HepG2 (cell line): ENCODE measurements around the gene MFSD12. TPM values are rescaled to one million over a fixed set of nuclear protein-coding genes. Genes with fewer than 3 reads are reported as not detected.

Source experiments
- ELF1 ChIP-seq: sonication (generic); formaldehyde crosslinking; IDR thresholded peaks from 2 replicates; pipeline ENCODE4 v1.4.0; 2020; ENCODE audit warnings: missing genetic modification reagents
- KDM5B ChIP-seq: sonication (generic); formaldehyde crosslinking; IDR thresholded peaks from 2 replicates; pipeline ENCODE4 v1.4.0; 2020; ENCODE audit warnings: missing genetic modification reagents, mild to moderate bottlenecking, borderline replicate concordance
- KLF13 ChIP-seq: sonication (generic); formaldehyde crosslinking; IDR thresholded peaks from 2 replicates; pipeline ENCODE4 v1.4.0; 2020; ENCODE audit warnings: mild to moderate bottlenecking, missing genetic modification reagents
- KLF16 ChIP-seq, 2 experiments: sonication (generic) in 1 of 2; formaldehyde crosslinking in 1 of 2; IDR thresholded peaks; 2 replicates each; pipeline versions ENCODE4 v1.6.1 to v1.8.0; 2016 to 2023; ENCODE audit warnings: missing genetic modification reagents in 2 of 2, missing compliant biosample characterization in 1 of 2
- MED1 ChIP-seq: sonication (generic); formaldehyde crosslinking; IDR thresholded peaks from 2 replicates; pipeline ENCODE4 v1.4.0; 2020; ENCODE audit warnings: missing genetic modification reagents
- MLLT10 ChIP-seq: sonication (generic); formaldehyde crosslinking; IDR thresholded peaks from 2 replicates; pipeline ENCODE4 v1.4.0; 2020; ENCODE audit warnings: missing genetic modification reagents
- REPIN1 ChIP-seq: sonication (generic); formaldehyde crosslinking; IDR thresholded peaks from 2 replicates; pipeline ENCODE4 v1.8.0; 2022; ENCODE audit warnings: missing genetic modification reagents, low read depth, mild to moderate bottlenecking, borderline replicate concordance
- SNAPC5 ChIP-seq: sonication (generic); formaldehyde crosslinking; IDR thresholded peaks from 2 replicates; pipeline ENCODE4 v1.8.1; 2023; ENCODE audit warnings: mild to moderate bottlenecking, missing genetic modification reagents, borderline replicate concordance
- STAT6 ChIP-seq: sonication (generic); formaldehyde crosslinking; IDR thresholded peaks from 2 replicates; pipeline ENCODE4 v1.4.0; 2020; ENCODE audit warnings: missing genetic modification reagents, mild to moderate bottlenecking, borderline replicate concordance
- ZNF547 ChIP-seq: sonication (generic); formaldehyde crosslinking; IDR thresholded peaks from 2 replicates; pipeline ENCODE4 v1.5.1; 2020; ENCODE audit warnings: mild to moderate bottlenecking, missing genetic modification reagents
- ZNF567 ChIP-seq: sonication (generic); formaldehyde crosslinking; IDR thresholded peaks from 2 replicates; pipeline ENCODE4 v1.8.1; 2023; ENCODE audit warnings: mild to moderate bottlenecking, missing genetic modification reagents, borderline replicate concordance
- polyA plus RNA-seq, 8 experiments: library from polyadenylated mRNA; depleted of rRNA in 3 of 8; stranded (reverse) in 7 of 8; unstranded in 1 of 8; fragments of >200 nt; fragmentation: Illumina TruSeq in 4 of 8; extraction: Trizol in 4 of 8; gene quantifications; 2 replicates each; pipeline versions ENCODE4 v1.2.1 to v1.2.3, GENCODE V29; 2011 to 2016; ENCODE audit warnings: low read depth in 4 of 8, missing spikeins in 1 of 8, mixed read lengths in 1 of 8; ENCODE audit not compliant: insufficient read depth in 1 of 8
- total RNA-seq, 5 experiments: library from RNA; depleted of rRNA; stranded (reverse); fragments of >200 nt; fragmentation: Illumina TruSeq; extraction: Trizol; gene quantifications; 2 replicates each; pipeline ENCODE4 v1.2.3, GENCODE V29; 2016; ENCODE audit warnings: low read depth in 1 of 5
- TF ChIP-seq, protein P1 (sequence below): sonication (generic); formaldehyde crosslinking; IDR thresholded peaks from one replicate; pipeline ENCODE4 v1.5.1; 2020; ENCODE audit warnings: mild to moderate bottlenecking, missing genetic modification reagents; ENCODE audit errors: not compliant biosample characterization
- TF ChIP-seq, protein P2 (sequence below): sonication (generic); formaldehyde crosslinking; IDR thresholded peaks from 2 replicates; pipeline ENCODE4 v1.8.0; 2022; ENCODE audit warnings: missing genetic modification reagents, mild to moderate bottlenecking, inconsistent platforms, borderline replicate concordance

Gene MFSD12
- total and polyA plus RNA-seq, 2 of the 13 experiments (the other 11 are each of a cell fraction or from before 2014, with no cell fraction given): 27.2 to 29.1 TPM

GRCh38 chr19:3507371-3508120 lies 49.8 kb downstream of the MFSD12 start (continued):
- no peak for TF ChIP-seq SNAPC5 (CRISPR knock-in tag)
- peak; percentile 71; the same call in 1 of the 2 replicates for TF ChIP-seq KDM5B (CRISPR knock-in tag)
- TF ChIP-seq ZNF567 (CRISPR knock-in tag): no peak
- TF ChIP-seq, protein P1, sequence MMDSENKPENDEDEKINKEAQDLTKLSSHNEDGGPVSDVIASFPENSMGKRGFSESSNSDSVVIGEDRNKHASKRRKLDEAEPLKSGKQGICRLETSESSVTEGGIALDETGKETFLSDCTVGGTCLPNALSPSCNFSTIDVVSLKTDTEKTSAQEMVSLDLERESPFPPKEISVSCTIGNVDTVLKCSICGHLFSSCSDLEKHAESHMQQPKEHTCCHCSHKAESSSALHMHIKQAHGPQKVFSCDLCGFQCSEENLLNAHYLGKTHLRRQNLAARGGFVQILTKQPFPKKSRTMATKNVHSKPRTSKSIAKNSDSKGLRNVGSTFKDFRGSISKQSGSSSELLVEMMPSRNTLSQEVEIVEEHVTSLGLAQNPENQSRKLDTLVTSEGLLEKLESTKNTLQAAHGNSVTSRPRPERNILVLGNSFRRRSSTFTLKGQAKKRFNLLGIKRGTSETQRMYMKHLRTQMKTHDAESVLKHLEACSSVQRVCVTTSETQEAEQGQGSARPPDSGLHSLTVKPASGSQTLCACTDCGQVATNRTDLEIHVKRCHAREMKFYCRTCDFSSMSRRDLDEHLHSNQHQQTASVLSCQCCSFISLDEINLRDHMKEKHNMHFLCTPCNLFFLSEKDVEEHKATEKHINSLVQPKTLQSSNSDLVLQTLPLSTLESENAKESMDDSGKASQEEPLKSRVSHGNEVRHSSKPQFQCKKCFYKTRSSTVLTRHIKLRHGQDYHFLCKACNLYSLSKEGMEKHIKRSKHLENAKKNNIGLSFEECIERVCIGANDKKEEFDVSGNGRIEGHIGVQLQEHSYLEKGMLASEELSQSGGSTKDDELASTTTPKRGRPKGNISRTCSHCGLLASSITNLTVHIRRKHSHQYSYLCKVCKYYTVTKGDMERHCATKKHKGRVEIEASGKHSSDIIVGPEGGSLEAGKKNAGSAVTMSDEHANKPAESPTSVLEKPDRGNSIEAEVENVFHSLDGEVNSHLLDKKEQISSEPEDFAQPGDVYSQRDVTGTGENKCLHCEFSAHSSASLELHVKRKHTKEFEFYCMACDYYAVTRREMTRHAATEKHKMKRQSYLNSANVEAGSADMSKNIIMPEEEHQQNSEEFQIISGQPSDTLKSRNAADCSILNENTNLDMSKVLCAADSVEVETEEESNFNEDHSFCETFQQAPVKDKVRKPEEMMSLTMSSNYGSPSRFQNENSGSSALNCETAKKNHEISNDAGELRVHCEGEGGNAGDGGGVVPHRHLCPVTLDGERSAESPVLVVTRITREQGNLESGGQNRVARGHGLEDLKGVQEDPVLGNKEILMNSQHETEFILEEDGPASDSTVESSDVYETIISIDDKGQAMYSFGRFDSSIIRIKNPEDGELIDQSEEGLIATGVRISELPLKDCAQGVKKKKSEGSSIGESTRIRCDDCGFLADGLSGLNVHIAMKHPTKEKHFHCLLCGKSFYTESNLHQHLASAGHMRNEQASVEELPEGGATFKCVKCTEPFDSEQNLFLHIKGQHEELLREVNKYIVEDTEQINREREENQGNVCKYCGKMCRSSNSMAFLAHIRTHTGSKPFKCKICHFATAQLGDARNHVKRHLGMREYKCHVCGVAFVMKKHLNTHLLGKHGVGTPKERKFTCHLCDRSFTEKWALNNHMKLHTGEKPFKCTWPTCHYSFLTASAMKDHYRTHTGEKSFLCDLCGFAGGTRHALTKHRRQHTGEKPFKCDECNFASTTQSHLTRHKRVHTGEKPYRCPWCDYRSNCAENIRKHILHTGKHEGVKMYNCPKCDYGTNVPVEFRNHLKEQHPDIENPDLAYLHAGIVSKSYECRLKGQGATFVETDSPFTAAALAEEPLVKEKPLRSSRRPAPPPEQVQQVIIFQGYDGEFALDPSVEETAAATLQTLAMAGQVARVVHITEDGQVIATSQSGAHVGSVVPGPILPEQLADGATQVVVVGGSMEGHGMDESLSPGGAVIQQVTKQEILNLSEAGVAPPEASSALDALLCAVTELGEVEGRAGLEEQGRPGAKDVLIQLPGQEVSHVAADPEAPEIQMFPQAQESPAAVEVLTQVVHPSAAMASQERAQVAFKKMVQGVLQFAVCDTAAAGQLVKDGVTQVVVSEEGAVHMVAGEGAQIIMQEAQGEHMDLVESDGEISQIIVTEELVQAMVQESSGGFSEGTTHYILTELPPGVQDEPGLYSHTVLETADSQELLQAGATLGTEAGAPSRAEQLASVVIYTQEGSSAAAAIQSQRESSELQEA (CRISPR knock-in tag): peak; percentile 86
- TF ChIP-seq, protein P2, sequence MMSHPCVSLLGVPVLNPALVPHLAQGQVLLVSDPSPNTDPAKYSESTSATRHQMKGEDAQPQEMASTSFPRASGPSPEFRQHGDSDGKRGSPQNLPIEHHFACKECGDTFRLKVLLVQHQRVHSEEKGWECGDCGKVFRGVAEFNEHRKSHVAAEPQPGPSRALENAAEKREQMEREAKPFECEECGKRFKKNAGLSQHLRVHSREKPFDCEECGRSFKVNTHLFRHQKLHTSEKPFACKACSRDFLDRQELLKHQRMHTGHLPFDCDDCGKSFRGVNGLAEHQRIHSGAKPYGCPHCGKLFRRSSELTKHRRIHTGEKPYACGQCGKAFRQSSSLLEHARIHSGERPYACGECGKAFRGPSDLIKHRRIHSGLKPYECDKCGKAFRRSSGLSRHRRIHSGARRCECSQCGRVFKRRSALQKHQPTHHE (CRISPR knock-in tag): 0 out of 2 replicates have a peak, but pooled peaks have one; percentile 48
- TF ChIP-seq MED1 (CRISPR knock-in tag): 0 out of 2 replicates have a peak, but pooled peaks have one; percentile 37
- no peak for TF ChIP-seq KLF16 (CRISPR knock-in tag; IDR thresholded peaks at IDR 0.05)
- TF ChIP-seq KLF13 (CRISPR knock-in tag): no peak
- no peak for TF ChIP-seq REPIN1 (CRISPR knock-in tag)
- TF ChIP-seq MLLT10 (CRISPR knock-in tag): no peak
- TF ChIP-seq ELF1: no peak
- 0 out of 2 replicates have a peak, but pooled peaks have one; percentile 52 for TF ChIP-seq ZNF547 (CRISPR knock-in tag)
- TF ChIP-seq STAT6 (CRISPR knock-in tag): no peak
